Mucosa of descending colon (tissue), 3 donors: ENCODE measurements around the gene DPH2. TPM values are rescaled to one million over a fixed set of nuclear protein-coding genes. Genes with fewer than 3 reads are reported as not detected.

Experiments
- ATAC-seq: fragments of 200-7000 bp; cut with Tn5 transposase; one replicate; pipeline ENCODE4 v1.9.1; 2020; ENCODE audit warnings: mild to moderate bottlenecking, moderate library complexity
- DNase-seq, 3 donors: peaks; one replicate each; pipeline ENCODE4 v3.0.0-alpha.2; 2020
- H3K36me3 ChIP-seq: fragments of 200-600 bp; one replicate; pipeline ENCODE4 v1.8.0; 2021; ENCODE audit warnings: low read depth, mild to moderate bottlenecking
- H3K4me1 ChIP-seq: fragments of 200-600 bp; one replicate; pipeline ENCODE4 v1.8.0; 2021; ENCODE audit warnings: low read depth, mild to moderate bottlenecking
- H3K4me3 ChIP-seq: fragments of 200-600 bp; one replicate; pipeline ENCODE4 v1.8.0; 2021; ENCODE audit warnings: mild to moderate bottlenecking
- H3K9me3 ChIP-seq: fragments of 200-600 bp; one replicate; pipeline ENCODE4 v1.8.0; 2021; ENCODE audit warnings: mild to moderate bottlenecking
- CTCF ChIP-seq: fragments of 200-600 bp; IDR thresholded peaks from one replicate; pipeline ENCODE4 v1.8.0; 2022; ENCODE audit warnings: antibody characterized with exemption, mild to moderate bottlenecking
- intact Hi-C, 2 donors: fragments of 100-400 bp; cut with DNase I in 1 of 2; cut with micrococcal nuclease in 1 of 2; formaldehyde crosslinking; loops; one replicate each; pipeline versions ENCODE4 v1.11.0 to v1.11.1; 2022; cut with DNase I, micrococcal nuclease
- total RNA-seq, 3 donors: library from RNA; stranded (reverse); fragmentation: NEBNext Ultra II Directional in 2 of 3; extraction: Animal tissue kit (Norgen Biotek cat#: 25700) in 2 of 3; gene quantifications; one replicate each; pipeline versions ENCODE4 v1.2.1 to v1.2.4, GENCODE V29; 2021 to 2023
- donor health status: DM: no; HTN: no; CAD: no; lungs with moderate emphysema.
- donor health status: DM: no; HTN: no; CAD: no.
- donor health status: DM: no; HTN: yes; CAD: no.

Gene DPH2
- total RNA-seq, 3 donors from 2014 or later, result 16.5 to 23.3 (median 17.9) TPM

DNA sequence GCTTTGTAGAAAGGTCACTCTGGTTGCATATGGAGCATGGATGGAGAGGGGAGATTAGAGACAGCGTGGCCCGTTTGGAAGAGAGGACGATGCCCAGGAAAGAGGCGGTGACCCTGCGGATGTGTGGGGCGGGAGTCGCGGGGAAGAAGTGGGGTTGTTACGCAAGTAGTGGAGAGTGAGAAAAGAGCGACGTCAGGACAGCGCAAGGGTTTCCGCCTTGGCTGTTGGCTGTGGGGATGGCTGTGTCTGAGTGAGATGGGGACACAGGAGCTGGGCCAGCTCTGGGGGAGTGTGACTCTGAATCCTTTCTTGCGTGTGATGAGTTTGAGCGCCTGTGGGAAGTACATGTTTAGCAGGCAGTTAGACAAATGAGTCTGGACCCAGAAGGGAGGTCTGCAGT lies 13.0 kb downstream of the DPH2 start:
- Histone ChIP-seq H3K9me3 (no peaks in the 10 kb centered on the region), H3K4me1 (peaks cover 32% of the 10 kb centered on the region), H3K4me3 (no peak overlapping the region), H3K36me3 (no peaks in the 10 kb centered on the region)
- intact Hi-C loops, result no loop called here
- DNase-seq (peak in 1 of 3 donors; percentile 53), ATAC-seq (no peak)
- no peak for TF ChIP-seq CTCF

DNA sequence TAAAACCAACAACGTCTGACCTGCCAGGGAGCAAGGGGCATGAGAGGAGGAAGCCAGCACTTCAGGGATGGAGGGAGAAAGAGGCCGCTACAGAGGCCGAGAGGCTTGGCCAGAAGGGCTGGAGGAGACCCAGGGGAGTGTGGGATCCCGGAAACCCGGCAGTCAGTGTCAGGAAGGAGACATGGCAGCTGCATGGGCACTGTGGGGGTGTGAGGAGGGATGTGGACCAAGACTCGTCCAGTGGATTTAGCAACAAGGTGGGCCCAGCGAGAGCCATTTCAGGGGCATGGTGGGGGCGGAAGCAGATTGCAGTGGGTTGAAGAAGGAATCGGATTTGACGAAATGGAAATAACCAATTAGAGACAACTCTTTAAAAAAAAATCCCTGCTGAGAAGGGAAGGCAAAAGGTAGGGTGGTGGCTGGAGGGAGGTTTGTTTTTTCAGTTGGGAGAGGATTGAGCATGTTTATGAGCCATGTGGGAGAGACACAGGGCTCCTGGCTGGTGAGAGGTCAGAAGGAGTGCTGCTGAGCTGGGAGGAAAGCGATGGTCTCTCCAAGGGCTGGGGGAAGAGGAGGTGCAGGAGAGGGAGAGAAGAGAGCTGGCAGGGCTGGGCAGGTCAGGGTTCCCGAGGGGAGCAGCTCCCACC lies 13.6 kb downstream of the DPH2 start:
- Histone ChIP-seq H3K4me3 (no peak overlapping the region), H3K36me3 (no peaks in the 10 kb centered on the region), H3K4me1 (peaks cover 27% of the 10 kb centered on the region), H3K9me3 (no peaks in the 10 kb centered on the region)
- intact Hi-C loops, result no loop called here
- DNase-seq (peak in 1 of 3 donors; percentile 44), ATAC-seq (no peak)
- no peak for TF ChIP-seq CTCF

DNA sequence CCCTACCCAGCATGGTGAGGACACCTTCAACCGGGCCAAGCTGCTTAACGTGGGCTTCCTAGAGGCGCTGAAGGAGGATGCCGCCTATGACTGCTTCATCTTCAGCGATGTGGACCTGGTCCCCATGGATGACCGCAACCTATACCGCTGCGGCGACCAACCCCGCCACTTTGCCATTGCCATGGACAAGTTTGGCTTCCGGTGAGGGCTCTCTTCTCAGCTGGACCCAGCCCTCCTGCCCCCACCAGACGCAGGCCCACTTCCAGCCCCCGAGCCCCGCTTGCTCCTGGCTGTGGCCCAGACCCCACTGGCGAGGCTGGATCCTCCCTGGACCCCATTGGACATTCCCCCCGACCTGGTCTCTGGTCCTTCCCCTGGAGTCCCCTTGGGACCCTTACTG lies 15.0 kb downstream of the DPH2 start:
- no peaks in the 10 kb centered on the region for H3K9me3 ChIP-seq
- intact Hi-C loops, result no loop called here
- ATAC-seq, result no peak
- H3K4me1 ChIP-seq, result peaks cover 22% of the 10 kb centered on the region
- DNase-seq, result no peak
- H3K36me3 ChIP-seq, result no peaks in the 10 kb centered on the region
- H3K4me3 ChIP-seq, result no peak overlapping the region
- TF ChIP-seq CTCF, result no peak

- no peak for TF ChIP-seq CTCF
- ATAC-seq, result peak; percentile 4
- H3K4me1 ChIP-seq, result peaks cover 17% of the 10 kb centered on the region
- no peaks in the 10 kb centered on the region for H3K36me3 ChIP-seq
- no peak overlapping the region for H3K4me3 ChIP-seq
- intact Hi-C loops, result no loop called here
- no peaks in the 10 kb centered on the region for H3K9me3 ChIP-seq
- DNase-seq, result no peak
These were observed 16.3 kb downstream of the DPH2 start for GRCh38 chr1:43985984-43986595.

- no peak for TF ChIP-seq CTCF
- Histone ChIP-seq H3K36me3 (no peaks in the 10 kb centered on the region), H3K4me1 (peaks cover 13% of the 10 kb centered on the region), H3K9me3 (no peaks in the 10 kb centered on the region), H3K4me3 (no peak overlapping the region)
- DNase-seq (peak; percentile 52 to 69 (median 67)), ATAC-seq (peak; percentile 56)
- intact Hi-C loops, result no loop called here
These were observed 16.9 kb downstream of the DPH2 start for GRCh38 chr1:43986712-43987111.
